Right atrium auricular region (tissue), 2 donors: ENCODE results near the gene RPTN. TPM values are rescaled to one million over a fixed set of nuclear protein-coding genes. Genes with fewer than 3 reads are reported as not detected.
A peak's percentile ranks its signal among the peaks of the same experiment; 100 is the strongest.

ENCODE experiments used
- DNase-seq: peaks from one replicate; pipeline ENCODE4 v3.0.0-alpha.2; 2019; ENCODE audit warnings: low spot score
- H3K27ac ChIP-seq, 2 donors: fragments of 200-600 bp; sonication (generic); 1 replicate in 1 of 2; 2 replicates in 1 of 2; pipeline ENCODE4 v1.5.1; 2016 to 2019
- H3K27me3 ChIP-seq, 2 donors: fragments of 200-600 bp; sonication (generic); one replicate each; pipeline versions ENCODE4 v1.5.1 to v1.6.0; 2017 to 2019
- H3K36me3 ChIP-seq: fragments of 200-600 bp; sonication (generic); one replicate; pipeline ENCODE4 v1.5.1; 2016
- H3K4me1 ChIP-seq, 2 donors: fragments of 200-600 bp; sonication (generic); one replicate each; pipeline versions ENCODE4 v1.5.1 to v1.6.0; 2017 to 2019
- H3K4me3 ChIP-seq, 2 donors: fragments of 200-600 bp; sonication (generic); 1 replicate in 1 of 2; 2 replicates in 1 of 2; pipeline ENCODE4 v1.5.1; 2017 to 2019; ENCODE audit warnings: mild to moderate bottlenecking in 1 of 2, moderate library complexity in 1 of 2
- H3K9me3 ChIP-seq, 2 donors: fragments of 200-600 bp; sonication (generic); one replicate each; pipeline ENCODE4 v1.5.1; 2019
- total RNA-seq, 2 donors: library from RNA; depleted of rRNA; stranded (reverse); fragments of >200 nt; gene quantifications; one replicate each; pipeline ENCODE4 v1.1.0, GENCODE V29; 2016
- TF ChIP-seq, protein P1 (sequence below), 2 donors: fragments of 200-600 bp; sonication (generic); IDR thresholded peaks; one replicate each; pipeline ENCODE4 v1.5.1; 2019; ENCODE audit warnings: antibody characterized with exemption in 2 of 2

The RPTN gene
- total RNA-seq, 2 donors from 2014 or later = not detected

- no peaks in the 10 kb centered on the region for H3K9me3 ChIP-seq
These were observed 23.4 kb upstream of the RPTN start for GRCh38 chr1:152182431-152182830.

DNA sequence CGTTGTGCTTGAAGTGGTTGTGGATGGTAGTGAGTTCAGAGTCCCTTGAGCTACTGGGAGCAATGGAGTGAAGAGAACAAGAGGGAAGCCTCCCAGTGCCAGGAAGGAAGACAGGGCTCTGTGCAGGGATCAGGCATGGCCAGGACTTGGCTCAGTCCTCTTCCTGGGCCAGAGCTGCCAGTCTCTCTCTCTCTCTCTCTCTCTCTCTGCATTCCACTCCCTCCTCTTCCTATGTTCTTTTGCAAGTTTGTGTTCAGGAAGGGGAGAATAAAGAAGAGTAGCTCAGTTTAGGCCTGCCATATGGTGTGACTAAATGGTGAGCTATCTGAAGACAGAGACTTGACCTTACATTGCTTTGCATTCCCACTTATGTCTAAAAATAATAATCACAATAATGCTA is 20.5 kb upstream of the RPTN start:
- DNase-seq = no peak
- Histone ChIP-seq H3K4me3 (no peak overlapping the region), H3K4me1 (peaks cover 0 to 6% of the 10 kb centered on the region in 2 donors), H3K27ac (no peak overlapping the region), H3K27me3 (no peaks in the 10 kb centered on the region), H3K36me3 (no peaks in the 10 kb centered on the region), H3K9me3 (no peaks in the 10 kb centered on the region)
- TF ChIP-seq, protein P1, sequence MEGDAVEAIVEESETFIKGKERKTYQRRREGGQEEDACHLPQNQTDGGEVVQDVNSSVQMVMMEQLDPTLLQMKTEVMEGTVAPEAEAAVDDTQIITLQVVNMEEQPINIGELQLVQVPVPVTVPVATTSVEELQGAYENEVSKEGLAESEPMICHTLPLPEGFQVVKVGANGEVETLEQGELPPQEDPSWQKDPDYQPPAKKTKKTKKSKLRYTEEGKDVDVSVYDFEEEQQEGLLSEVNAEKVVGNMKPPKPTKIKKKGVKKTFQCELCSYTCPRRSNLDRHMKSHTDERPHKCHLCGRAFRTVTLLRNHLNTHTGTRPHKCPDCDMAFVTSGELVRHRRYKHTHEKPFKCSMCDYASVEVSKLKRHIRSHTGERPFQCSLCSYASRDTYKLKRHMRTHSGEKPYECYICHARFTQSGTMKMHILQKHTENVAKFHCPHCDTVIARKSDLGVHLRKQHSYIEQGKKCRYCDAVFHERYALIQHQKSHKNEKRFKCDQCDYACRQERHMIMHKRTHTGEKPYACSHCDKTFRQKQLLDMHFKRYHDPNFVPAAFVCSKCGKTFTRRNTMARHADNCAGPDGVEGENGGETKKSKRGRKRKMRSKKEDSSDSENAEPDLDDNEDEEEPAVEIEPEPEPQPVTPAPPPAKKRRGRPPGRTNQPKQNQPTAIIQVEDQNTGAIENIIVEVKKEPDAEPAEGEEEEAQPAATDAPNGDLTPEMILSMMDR (IDR thresholded peaks at IDR 0.05) = no peak

More at GRCh38 chr1:152182431-152182830, 23.4 kb upstream of the RPTN start:
- H3K36me3 ChIP-seq = no peaks in the 10 kb centered on the region
- no peak overlapping the region for H3K4me3 ChIP-seq
- no peaks in the 10 kb centered on the region for H3K27me3 ChIP-seq
- H3K4me1 ChIP-seq = peaks cover 0 to 6% of the 10 kb centered on the region in 2 donors
- DNase-seq = no peak
- TF ChIP-seq, protein P1 (IDR thresholded peaks at IDR 0.05) = peak in 1 of 2 donors; percentile 57
- no peak overlapping the region for H3K27ac ChIP-seq

DNA sequence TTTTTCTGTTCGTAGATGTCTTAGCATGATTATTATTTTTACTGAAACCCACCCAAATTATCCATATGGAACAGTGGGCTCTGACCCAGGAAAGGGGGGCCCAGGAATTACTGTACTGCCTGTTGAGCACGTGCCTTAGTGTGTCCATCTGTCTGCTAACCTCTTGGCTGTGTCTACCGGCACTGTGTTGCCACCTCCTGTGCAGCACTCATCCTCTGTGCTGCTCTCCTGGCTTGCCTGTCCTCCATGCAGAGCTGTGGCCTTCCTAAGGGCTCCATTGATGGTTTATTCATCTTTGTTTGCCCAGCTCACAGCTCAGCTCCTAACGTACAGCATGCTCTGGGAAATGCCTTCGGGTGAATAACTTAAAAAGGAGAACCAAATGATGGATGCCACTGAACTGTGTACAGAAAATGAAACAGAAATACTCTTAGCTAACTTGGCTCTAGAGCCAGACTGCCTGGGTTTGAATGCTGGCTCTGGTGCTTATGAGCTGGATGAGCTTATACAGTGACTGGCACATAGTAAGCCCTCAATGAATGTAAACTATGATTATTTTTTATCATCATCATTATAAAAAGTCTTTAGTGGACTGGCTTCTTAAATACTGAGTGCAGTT is 11.4 kb upstream of the RPTN start:
- no peak for DNase-seq
- Histone ChIP-seq H3K36me3 (no peaks in the 10 kb centered on the region), H3K4me1 (peaks cover 0 to 18% of the 10 kb centered on the region in 2 donors), H3K27ac (no peak overlapping the region), H3K4me3 (no peak overlapping the region), H3K9me3 (no peaks in the 10 kb centered on the region), H3K27me3 (no peaks in the 10 kb centered on the region)
- TF ChIP-seq, protein P1 (IDR thresholded peaks at IDR 0.05) = no peak

- Histone ChIP-seq H3K9me3 (no peaks in the 10 kb centered on the region), H3K27ac (no peak overlapping the region), H3K4me3 (no peak overlapping the region), H3K36me3 (no peaks in the 10 kb centered on the region), H3K4me1 (peaks cover 0 to 18% of the 10 kb centered on the region in 2 donors), H3K27me3 (no peaks in the 10 kb centered on the region)
- DNase-seq = no peak
- TF ChIP-seq, protein P1 (IDR thresholded peaks at IDR 0.05) = no peak
These were observed 10.5 kb upstream of the RPTN start for GRCh38 chr1:152169366-152170025.

DNA sequence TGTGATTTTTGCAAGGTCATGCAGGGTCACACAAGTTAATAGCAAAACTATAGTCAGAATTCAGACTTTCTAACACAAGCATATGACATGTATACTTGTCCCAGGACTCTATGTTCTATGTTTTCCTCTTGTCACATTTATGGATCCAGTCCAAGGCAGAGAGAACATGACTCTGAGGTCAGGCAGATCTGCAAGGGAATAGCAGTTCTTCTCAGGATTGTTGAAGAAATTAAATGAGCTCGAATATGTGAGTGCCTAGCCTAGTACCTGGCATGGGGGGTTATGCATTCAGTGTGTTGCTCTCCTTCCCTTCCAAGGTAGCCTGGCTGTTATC is 9.5 kb upstream of the RPTN start:
- DNase-seq = no peak
- no peaks in the 10 kb centered on the region for H3K9me3 ChIP-seq
- H3K27me3 ChIP-seq = no peaks in the 10 kb centered on the region
- peaks cover 0 to 18% of the 10 kb centered on the region in 2 donors for H3K4me1 ChIP-seq
- no peaks in the 10 kb centered on the region for H3K36me3 ChIP-seq
- H3K4me3 ChIP-seq = no peak overlapping the region
- TF ChIP-seq, protein P1 (IDR thresholded peaks at IDR 0.05) = no peak
- peak overlapping the region in 1 of 2 donors; percentile 1 for H3K27ac ChIP-seq
